Astrocyte (in vitro differentiated cells and primary cell): ENCODE results near the gene GJB6.

Source experiments
- CTCF ChIP-seq: IDR thresholded peaks from 2 replicates; pipeline ENCODE4 v1.5.1; 2011; ENCODE audit warnings: low read depth, mild to moderate bottlenecking, inconsistent platforms, low read length, moderate library complexity; ENCODE audit not compliant: insufficient read depth
- EZH2 ChIP-seq: IDR thresholded peaks from 2 replicates; pipeline ENCODE4 v1.6.1; 2012; ENCODE audit warnings: mild to moderate bottlenecking, low read length, inconsistent platforms; ENCODE audit not compliant: insufficient read depth

GRCh38 chr13:20181188-20181587 lies 50.9 kb downstream of the GJB6 start:
- TF ChIP-seq CTCF = no peak
- TF ChIP-seq EZH2 = no peak
